ENCODE measurements around the gene FGF14.

Gene FGF14

GRCh38 chr13:101697745-101698144 lies 704.1 kb downstream of the FGF14 start:
- H3K9me2 ChIP-seq (replicated peaks; ENCODE audit: control insufficient read depth, low read length), result no peaks in the 10 kb centered on the region
- no peaks in the 10 kb centered on the region for H3K27me3 ChIP-seq (ENCODE audit: control insufficient read depth, low read length)
- no peak overlapping the region for H3K4me3 ChIP-seq (ENCODE audit: low read length)
- no peaks in the 10 kb centered on the region for H3K9me3 ChIP-seq (ENCODE audit: control insufficient read depth, insufficient read depth, low read length)
- H3K79me2 ChIP-seq (ENCODE audit: control insufficient read depth, low read length), result no peaks in the 10 kb centered on the region
- H3K4me2 ChIP-seq (ENCODE audit: low read length), result no peak overlapping the region
- H3K4me1 ChIP-seq (ENCODE audit: control insufficient read depth, low read length), result no peaks in the 10 kb centered on the region
- no peak for TF ChIP-seq CTCF (IDR thresholded peaks at IDR 0.05; ENCODE audit: low read depth, low read length, poor library complexity, severe bottlenecking)
- TF ChIP-seq EZH2phosphoT487 (IDR thresholded peaks at IDR 0.05; ENCODE audit: borderline replicate concordance, low read length), result no peak
- no peak overlapping the region for H3K27ac ChIP-seq (ENCODE audit: low read depth, low read length)
- no peaks in the 10 kb centered on the region for H4K20me1 ChIP-seq (ENCODE audit: control insufficient read depth, insufficient read depth, low read depth, low read length)
- H3F3A ChIP-seq (ENCODE audit: control insufficient read depth, insufficient read depth), result no peaks in the 10 kb centered on the region
- no peaks in the 10 kb centered on the region for H3K36me3 ChIP-seq (ENCODE audit: control insufficient read depth, low read length)

- Histone ChIP-seq H3F3A (ENCODE audit: control insufficient read depth, insufficient read depth) (no peaks in the 10 kb centered on the region), H3K27ac (ENCODE audit: low read depth, low read length) (no peak overlapping the region), H3K4me1 (ENCODE audit: control insufficient read depth, low read length) (no peaks in the 10 kb centered on the region), H3K9me2 (replicated peaks; ENCODE audit: control insufficient read depth, low read length) (no peaks in the 10 kb centered on the region), H3K9me3 (ENCODE audit: control insufficient read depth, insufficient read depth, low read length) (no peaks in the 10 kb centered on the region), H3K36me3 (ENCODE audit: control insufficient read depth, low read length) (no peaks in the 10 kb centered on the region), H3K4me2 (ENCODE audit: low read length) (no peak overlapping the region), H3K27me3 (ENCODE audit: control insufficient read depth, low read length) (no peaks in the 10 kb centered on the region), H4K20me1 (ENCODE audit: control insufficient read depth, insufficient read depth, low read depth, low read length) (no peaks in the 10 kb centered on the region), H3K79me2 (ENCODE audit: control insufficient read depth, low read length) (no peaks in the 10 kb centered on the region), H3K4me3 (ENCODE audit: low read length) (no peak overlapping the region)
- no peak for TF ChIP-seq CTCF (IDR thresholded peaks at IDR 0.05; ENCODE audit: low read depth, low read length, poor library complexity, severe bottlenecking)
- TF ChIP-seq EZH2phosphoT487 (IDR thresholded peaks at IDR 0.05; ENCODE audit: borderline replicate concordance, low read length), result no peak
Observed at GRCh38 chr13:101695870-101696516, 705.9 kb downstream of the FGF14 start.

GRCh38 chr13:101691341-101691860 lies 710.4 kb downstream of the FGF14 start:
- H3K4me3 ChIP-seq (ENCODE audit: low read length), result no peak overlapping the region
- no peaks in the 10 kb centered on the region for H4K20me1 ChIP-seq (ENCODE audit: control insufficient read depth, insufficient read depth, low read depth, low read length)
- H3K9me2 ChIP-seq (replicated peaks; ENCODE audit: control insufficient read depth, low read length), result no peaks in the 10 kb centered on the region
- H3F3A ChIP-seq (ENCODE audit: control insufficient read depth, insufficient read depth), result no peaks in the 10 kb centered on the region
- no peaks in the 10 kb centered on the region for H3K4me1 ChIP-seq (ENCODE audit: control insufficient read depth, low read length)
- no peaks in the 10 kb centered on the region for H3K36me3 ChIP-seq (ENCODE audit: control insufficient read depth, low read length)
- no peaks in the 10 kb centered on the region for H3K27me3 ChIP-seq (ENCODE audit: control insufficient read depth, low read length)
- H3K4me2 ChIP-seq (ENCODE audit: low read length), result no peak overlapping the region
- H3K9me3 ChIP-seq (ENCODE audit: control insufficient read depth, insufficient read depth, low read length), result no peaks in the 10 kb centered on the region
- H3K79me2 ChIP-seq (ENCODE audit: control insufficient read depth, low read length), result no peaks in the 10 kb centered on the region
- no peak overlapping the region for H3K27ac ChIP-seq (ENCODE audit: low read depth, low read length)
- no peak for TF ChIP-seq EZH2phosphoT487 (IDR thresholded peaks at IDR 0.05; ENCODE audit: borderline replicate concordance, low read length)
- TF ChIP-seq CTCF (IDR thresholded peaks at IDR 0.05; ENCODE audit: low read depth, low read length, poor library complexity, severe bottlenecking), result no peak

Data from DOHH2 (cell line).